Activated CD4-positive, alpha-beta T cell treated with anti-CD3 and anti-CD28 coated beads, Interleukin-2, amount 50 U/mL, for 16 hours (primary cell): ENCODE data around the gene ZNF783.
"Not testable (repeated sequence)": the region's sequence is repeated elsewhere in the genome, so short reads cannot be mapped to it uniquely, and the experiment has no call there.

ENCODE experiments used
- DNase-seq: peaks from one replicate; pipeline ENCODE4 v3.0.0-alpha.2; 2020

The ZNF783 gene

DNA sequence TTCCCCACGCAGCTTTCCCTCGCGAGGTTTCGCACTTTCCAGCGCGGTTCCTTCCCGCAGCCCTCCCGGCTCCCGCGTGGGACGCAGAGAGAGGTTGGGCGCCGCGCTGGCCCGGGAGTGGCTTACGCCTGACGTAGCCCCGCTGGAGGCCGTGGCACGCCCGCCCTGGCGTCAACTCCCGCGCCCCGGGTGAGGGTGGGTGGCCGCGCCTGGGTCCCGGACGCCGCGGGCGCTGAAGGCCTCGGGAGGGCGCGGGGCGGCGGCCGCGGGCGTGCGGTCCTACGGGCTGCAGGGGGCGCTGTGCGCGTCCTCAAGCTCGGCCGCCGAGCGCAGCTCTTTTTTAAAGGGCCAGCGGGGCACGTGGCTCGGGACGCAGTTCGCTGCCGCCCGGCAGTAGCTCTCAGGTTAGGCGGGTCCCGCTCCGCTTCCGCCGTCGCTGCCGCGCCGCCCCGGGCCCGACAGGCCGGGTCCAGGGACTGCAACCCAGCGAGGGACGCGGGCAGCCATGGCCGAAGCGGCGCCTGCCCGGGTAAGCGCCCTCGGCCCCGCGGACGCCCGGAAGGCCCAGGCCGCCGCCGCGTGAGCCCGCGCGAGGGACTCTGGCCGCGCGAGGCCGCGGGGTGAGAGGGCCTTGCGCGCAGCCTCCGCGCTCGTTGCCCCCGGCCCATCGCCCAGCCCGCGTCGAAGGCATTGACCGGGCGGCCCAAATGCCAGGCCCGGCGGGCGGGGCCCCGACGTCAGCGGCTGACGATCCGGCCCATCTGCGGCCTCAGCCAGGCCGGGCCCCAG, at the start of gene ZNF783:
ZNF783 (plus strand) TSS at position 368 of the 789 bp plus-strand sequence; CDS start at position 506, 138 bp downstream.
- peak; percentile 86 for DNase-seq

DNA sequence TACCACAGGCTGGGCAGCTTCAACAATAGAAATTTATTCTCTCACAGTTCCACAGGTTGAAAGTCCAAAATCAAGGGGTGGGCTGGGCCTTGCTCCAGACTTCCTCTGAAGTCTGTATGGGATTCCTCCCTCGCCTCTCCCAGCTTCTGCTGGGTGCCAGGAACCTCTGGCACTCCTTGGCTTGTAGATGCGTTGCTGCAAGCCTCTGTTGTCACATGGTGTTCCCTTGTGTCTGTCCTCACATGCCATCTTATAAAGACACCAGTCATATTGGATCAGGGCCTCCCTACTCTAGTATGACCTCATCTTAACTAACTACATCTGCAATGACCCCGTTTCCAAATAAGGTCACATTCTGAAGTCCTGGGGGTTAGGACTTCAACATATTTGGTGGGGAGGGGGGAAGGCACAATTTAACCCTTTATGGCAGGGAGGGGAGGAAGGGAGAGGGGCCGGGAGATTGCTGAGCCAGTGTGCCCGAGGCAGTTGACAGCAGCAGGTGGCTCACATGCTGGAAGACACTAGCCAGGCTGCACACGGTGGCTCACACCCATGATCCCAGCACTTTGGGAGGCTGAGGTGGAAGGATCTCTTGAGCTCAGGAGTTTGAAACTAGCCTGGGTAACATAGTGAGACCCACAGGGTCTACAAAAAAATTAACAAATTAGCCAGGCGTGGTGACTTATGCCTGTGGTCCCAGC, 47.8 kb upstream of the ZNF783 start:
- DNase-seq: no peak

GRCh38 chr7:149216402-149216801, 45.6 kb upstream of the ZNF783 start:
- no peak for DNase-seq

GRCh38 chr7:149217570-149217969, 44.4 kb upstream of the ZNF783 start:
- DNase-seq: no peak

DNA sequence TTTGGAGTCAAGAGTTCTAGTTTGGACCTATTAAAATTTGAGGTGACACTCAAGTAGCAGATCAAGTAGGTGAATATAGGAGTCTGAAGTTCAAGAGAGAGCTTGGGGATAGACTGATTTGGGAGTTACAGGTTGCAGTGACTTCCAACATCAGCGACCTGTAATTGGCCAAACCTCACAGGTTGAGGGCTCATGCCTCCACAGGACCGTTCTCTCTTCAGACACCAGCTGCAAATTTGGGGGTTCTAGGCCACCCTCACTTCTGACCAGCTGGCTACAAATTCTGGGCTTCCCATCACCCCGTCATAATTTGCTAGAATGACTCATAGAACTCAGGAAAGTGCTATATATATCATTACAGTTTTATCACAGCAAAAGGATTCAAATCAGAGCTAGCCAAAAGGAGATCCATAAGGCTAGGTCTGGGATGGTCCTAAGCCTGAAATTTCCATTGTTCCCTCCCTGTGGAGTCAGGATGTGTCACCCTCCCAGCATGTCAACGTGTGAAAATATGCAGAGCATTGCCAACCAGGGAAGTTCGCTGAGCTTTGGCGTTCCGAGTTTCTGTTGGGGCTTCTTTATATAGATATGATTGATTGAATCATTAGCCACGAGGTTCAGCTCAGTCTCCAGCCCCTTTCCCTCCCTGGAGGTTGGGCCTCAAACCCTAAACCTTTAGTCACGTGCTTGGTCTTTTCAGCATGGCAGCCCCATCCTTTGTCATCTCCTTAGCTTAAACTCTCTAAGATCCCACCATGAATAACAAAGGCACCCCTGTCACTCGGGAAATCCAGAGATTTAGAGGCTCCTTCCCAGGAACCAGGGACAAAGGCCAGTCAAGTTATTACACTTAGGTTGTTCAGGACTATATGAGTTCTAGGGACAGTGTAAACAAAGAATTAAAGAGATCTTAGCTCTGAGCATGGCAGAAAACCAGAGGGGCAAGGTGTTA, 43.3 kb upstream of the ZNF783 start:
- no peak for DNase-seq

GRCh38 chr7:149220534-149220933, 41.5 kb upstream of the ZNF783 start:
- no peak for DNase-seq

DNA sequence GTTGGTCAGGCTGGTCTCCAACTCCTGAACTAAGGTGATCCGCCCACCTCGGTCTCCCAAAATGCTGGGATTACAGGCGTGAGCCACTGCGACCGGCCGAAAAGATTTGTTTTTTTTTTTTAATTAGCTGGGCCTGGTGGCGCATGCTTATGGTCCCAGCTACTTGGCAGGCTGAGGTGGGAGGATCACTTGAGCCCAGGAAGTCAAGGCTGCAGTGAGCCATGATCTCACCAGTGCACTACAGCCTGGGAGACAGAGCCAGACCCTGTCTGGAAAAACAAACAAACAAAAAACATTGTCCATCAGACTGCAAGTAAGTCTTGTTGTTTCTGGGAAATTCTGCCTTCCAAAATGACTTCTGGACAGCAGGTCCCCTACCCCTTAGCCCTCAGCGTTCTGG, 38.8 kb upstream of the ZNF783 start:
- DNase-seq: no peak

GRCh38 chr7:149223761-149224160, 38.2 kb upstream of the ZNF783 start:
- no peak for DNase-seq

DNA sequence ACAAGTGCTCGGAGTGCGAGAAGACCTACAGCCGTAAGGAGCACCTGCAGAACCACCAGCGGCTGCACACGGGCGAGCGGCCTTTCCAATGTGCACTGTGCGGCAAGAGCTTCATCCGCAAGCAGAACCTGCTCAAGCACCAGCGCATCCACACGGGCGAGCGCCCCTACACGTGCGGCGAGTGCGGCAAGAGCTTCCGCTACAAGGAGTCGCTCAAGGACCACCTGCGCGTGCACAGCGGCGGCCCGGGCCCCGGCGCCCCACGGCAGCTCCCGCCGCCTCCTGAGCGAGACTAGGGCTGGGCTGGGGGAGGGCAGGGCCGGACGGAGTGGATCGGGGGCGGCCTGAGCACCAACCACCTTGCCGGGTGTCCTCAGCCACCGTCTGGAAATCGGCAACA, 37.6 kb upstream of the ZNF783 start:
- no peak for DNase-seq

GRCh38 chr7:149225106-149225505, 36.9 kb upstream of the ZNF783 start:
- no peak for DNase-seq

DNA sequence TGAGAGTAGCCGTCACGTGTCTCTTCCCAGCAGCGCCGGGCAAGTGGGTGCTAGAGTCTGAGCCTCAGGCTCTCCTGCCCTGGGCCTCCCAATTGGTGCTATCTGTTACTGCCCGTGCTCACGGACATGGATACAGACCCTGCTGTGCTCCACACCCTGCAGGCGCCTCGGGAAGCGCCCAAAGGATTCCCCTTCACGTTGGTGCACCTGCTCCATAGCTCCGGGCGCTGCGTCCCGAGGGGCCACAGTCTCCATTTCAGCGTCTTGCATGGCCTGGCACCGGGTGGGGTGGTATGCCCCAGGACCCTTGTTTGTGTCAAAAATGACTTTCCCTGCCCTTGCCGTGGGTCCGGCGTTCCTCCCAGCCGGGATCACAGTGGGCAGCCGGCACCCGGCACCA, 36.3 kb upstream of the ZNF783 start:
- DNase-seq: no peak

DNA sequence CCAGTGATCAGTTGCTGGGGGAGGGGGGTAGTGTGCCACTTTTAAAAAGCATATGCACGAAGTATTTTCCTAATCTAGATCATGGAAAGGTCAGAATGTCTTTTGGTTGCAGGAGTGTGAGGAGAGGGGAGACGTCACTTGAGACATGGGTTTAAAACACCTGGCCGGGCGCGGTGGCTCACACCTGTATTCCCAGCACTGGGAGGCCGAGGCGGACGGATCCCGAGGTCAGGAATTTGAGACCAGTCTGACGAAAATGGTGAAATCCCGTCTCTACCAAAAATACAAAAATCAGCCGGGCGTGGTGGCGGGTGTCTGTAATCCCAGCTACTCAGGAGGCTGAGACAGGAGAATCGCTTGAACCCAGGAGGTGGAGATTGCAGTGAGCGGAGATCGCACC, 35.6 kb upstream of the ZNF783 start:
- DNase-seq: not testable (repeated sequence)

DNA sequence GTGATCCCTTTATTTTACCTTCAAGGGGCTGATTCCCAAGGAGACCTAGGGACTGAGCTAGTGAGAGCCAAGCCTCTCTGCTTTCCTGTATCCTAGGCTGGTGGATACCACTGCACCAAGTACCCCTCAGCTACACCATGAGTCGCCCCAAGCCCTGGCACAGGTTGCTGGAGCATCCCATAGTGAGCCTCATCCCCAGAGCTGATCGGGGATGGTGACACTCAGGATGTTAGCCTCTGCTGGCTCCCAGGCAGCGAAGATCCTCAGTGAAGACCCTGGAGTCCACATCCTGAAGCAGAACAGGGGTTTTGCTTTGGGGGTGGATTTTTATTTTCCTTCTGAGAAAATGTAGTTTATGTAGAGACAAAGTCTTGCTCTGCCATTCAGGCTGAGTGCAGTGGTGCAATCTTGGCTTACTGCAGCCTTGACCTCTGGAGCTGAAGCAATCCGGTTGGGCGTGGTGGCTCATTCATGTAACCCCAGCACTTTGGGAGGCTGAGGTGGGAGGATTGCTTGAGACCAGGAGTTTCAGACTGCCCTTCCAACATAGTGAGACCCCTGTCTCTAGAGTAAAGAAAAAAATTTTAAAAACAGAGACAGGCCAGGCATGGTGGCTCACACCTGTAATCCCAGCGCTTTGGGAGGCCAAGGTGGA, 35.0 kb upstream of the ZNF783 start:
- DNase-seq: no peak

DNA sequence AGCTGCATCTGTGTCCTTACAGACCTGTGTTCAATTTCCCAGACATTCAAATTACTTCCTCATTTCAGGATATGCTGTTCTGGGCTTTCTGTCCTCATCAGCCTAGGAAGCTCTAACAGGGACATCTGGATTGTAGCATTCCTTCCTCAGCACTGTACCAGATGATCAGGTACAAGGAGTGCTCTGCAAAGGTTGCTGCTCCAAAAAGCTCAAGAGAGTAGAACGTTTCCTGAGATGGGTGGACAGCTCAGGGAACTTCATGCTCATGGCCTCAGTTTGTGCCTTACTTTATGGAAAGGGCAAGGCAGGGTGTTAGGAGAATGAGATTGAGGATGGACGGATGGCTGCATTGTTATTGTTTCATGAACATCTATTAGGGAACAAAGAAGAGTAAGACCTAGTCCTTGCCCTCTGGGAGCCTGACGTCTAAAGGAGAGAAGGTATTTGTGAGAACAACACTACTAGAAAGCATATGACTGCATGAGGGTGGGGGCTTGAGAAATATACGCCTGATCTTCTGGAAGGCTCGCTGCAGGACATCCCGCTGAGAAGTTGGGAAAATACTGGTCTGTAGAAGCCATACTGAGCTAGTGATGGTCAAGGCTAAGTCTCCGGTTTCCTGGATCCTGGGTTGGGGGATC, 33.0 kb upstream of the ZNF783 start:
- DNase-seq: no peak

DNA sequence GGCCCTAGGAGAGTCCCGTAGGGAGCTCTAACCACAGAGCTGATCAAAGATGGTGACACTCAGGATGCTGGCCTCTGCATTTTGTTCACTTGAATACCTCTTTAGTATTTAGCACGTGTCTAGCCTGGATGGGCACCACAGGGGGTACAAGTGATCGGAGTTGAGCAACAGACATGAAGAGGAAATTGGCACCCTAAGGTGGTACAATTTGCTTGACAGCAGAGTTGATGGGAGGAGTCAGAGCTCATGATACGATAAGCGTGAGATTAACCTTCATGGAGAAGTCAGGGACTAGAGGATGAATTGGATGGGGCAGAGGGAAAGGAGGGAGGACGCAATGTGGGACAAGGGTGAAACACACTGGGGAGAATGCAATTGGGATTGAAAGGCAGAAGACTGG, 32.5 kb upstream of the ZNF783 start:
- no peak for DNase-seq

- no peak for DNase-seq
Observed at GRCh38 chr7:149232362-149232761, 29.6 kb upstream of the ZNF783 start.

DNA sequence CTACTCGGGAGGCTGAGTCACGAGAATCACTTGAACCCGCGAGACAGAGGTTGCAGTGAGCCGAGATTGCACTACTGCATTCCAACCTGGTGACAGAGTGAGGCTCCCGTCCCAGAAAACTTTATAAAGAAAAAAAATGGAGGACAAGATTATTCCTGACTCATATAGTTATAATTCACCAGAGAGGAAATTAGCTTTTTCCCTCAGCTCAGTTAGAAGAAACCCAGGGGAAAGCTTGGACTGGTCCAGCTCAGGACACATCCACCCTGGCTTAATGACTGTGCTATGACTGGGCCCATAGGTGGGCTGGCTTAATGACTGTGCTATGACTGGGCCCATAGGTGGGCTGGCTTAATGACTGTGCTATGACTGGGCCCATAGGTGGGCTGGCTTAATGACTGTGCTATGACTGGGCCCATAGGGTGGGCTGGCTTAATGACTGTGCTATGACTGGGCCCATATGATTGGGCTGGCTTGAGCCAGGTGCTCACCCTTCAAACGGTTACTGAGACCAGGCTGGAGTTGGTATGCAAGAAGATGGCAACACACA, 28.3 kb upstream of the ZNF783 start:
- DNase-seq: not testable (repeated sequence)

DNA sequence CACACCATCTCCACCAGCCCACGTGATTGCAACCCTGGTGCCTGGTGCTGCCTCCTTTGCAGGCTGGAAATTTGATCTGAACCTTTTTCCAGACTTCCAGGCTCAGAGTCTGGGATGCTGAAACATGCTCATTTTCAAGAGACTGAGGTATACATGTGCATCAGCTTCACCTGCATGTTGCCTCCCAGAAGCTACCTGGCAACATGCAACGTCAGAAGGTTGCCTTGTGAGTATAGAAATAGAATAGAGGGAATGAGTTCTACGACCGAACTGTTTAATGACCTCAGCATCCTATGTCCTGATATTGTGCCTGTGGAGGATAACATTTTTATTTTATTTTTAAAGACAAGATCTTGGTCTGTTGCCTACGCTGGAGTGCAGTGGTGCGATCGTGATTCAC, 24.5 kb upstream of the ZNF783 start:
- no peak for DNase-seq

- no peak for DNase-seq
Observed at GRCh38 chr7:149238051-149238450, 23.9 kb upstream of the ZNF783 start.

DNA sequence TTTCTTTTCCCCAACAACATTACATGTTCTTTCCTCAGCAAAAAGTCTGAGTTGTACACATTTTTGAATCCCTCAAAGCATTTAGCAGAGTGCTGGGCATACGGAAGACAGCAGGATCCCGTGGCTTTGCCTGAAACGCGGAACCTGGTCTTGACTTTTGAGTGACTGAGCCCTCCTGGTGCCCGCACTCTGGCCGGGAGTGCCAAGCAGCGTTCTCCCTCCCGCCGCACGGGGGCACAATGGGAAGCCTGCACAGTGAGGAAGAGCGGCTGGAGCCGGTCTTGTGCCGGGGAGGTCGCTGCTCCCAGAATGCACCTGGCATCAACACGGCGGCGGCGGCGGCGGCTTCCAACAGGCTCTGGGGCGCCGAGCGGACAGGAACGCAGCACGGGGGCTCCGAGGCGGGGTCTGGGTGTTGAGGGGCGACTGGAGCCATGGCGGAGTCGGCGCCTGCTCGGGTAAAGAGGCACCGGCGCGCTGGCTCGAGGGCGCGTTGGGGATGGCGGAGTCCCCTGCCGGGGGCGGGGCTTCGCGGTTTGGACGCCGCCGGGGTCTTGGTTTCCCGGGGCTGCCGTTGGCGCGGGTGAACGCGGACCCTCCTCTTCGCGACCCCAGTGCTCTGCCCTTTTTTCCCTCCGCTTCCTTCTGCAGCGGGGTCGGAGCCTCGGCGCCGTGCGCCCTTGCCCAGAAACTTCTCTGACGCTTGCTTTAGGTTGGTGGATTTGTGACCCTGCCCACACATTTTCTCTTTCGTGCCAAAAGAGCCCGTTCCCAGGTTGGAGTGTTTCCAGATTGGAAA, 22.5 kb upstream of the ZNF783 start, which contains the start of gene ZNF212:
ZNF212 (plus strand) TSS at position 307 of the 799 bp plus-strand sequence; CDS start at position 435, 128 bp downstream.
- DNase-seq: peak; percentile 95

GRCh38 chr7:149240637-149241036, 21.4 kb upstream of the ZNF783 start:
- DNase-seq: no peak
